Activated naive CD8-positive, alpha-beta T cell treated with anti-CD3 and anti-CD28 coated beads for 36 hours (primary cell): Measurements from ENCODE around the gene LAMB1. TPM values are rescaled to one million over a fixed set of nuclear protein-coding genes. Genes with fewer than 3 reads are reported as not detected.
A peak's percentile ranks its signal among the peaks of the same experiment; 100 is the strongest.
"Not testable (repeated sequence)": the region's sequence is repeated elsewhere in the genome, so short reads cannot be mapped to it uniquely, and the experiment has no call there.

Experiments
- DNase-seq: peaks from one replicate; pipeline ENCODE4 v3.0.0; 2021
- H3K27ac Mint-ChIP-seq: one replicate; pipeline ENCODE4 v1.8.0; 2022; ENCODE audit warnings: mild to moderate bottlenecking, moderate library complexity, mixed read lengths
- H3K27me3 Mint-ChIP-seq: one replicate; pipeline ENCODE4 v1.8.0; 2022; ENCODE audit warnings: mild to moderate bottlenecking, mixed read lengths
- H3K36me3 Mint-ChIP-seq: one replicate; pipeline ENCODE4 v1.8.0; 2021; ENCODE audit warnings: mild to moderate bottlenecking, mixed read lengths
- H3K4me1 Mint-ChIP-seq: one replicate; pipeline ENCODE4 v1.8.0; 2021; ENCODE audit warnings: mixed read lengths
- H3K4me3 Mint-ChIP-seq: one replicate; pipeline ENCODE4 v1.8.0; 2022; ENCODE audit warnings: mild to moderate bottlenecking, moderate library complexity, mixed read lengths
- H3K9me3 Mint-ChIP-seq: one replicate; pipeline ENCODE4 v1.8.0; 2022; ENCODE audit warnings: mixed read lengths
- total RNA-seq, 2 experiments: library from RNA; stranded (reverse); gene quantifications; one replicate each; pipeline ENCODE4 v1.2.3, GENCODE V29; 2021

The LAMB1 gene
- total RNA-seq, 2 experiments from 2014 or later = 0.16 to 0.32 TPM

DNA sequence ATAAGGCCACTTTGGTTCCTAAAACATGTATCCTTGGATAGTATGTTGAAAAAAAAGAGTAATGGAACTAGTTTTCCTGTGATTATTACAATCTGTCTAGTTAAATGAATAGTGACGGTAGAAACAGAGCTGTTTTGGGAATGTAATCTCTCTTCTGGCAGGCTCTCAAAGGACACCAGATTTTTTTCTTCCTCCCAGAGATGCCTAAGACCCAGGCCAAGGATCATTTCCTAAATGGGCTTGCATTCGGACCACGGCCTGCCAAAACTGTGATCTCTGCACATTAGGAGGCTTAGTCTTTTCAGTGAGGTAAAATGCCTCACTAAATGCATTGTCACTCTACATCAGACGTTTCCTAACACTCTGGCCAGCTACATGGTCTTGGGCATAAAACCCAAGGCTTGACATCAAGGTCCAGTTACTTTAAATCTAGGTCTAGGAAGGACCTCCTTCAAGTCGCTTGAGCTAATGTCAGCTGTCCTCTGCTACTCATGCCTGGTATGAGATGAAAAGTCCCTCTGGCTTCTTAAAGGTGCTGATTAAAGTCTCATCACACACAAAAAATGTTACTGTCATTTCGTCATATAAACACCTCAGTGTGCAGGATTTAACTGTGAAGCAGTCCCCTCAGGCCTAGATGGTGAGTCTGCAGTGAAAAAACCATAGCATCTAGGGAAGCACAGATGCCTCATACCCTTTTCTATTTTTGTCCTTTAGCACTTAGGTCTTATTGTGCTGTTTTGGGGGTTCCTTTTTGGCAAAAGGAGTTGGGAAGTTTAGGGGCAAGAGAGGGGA lies 64.3 kb downstream of the LAMB1 start:
- H3K27me3 Mint-ChIP-seq = no peaks in the 10 kb centered on the region
- no peak for DNase-seq
- no peaks in the 10 kb centered on the region for H3K36me3 Mint-ChIP-seq
- no peak overlapping the region for H3K4me3 Mint-ChIP-seq
- H3K4me1 Mint-ChIP-seq = peaks cover 2% of the 10 kb centered on the region
- no peaks in the 10 kb centered on the region for H3K9me3 Mint-ChIP-seq
- H3K27ac Mint-ChIP-seq = no peak overlapping the region

DNA sequence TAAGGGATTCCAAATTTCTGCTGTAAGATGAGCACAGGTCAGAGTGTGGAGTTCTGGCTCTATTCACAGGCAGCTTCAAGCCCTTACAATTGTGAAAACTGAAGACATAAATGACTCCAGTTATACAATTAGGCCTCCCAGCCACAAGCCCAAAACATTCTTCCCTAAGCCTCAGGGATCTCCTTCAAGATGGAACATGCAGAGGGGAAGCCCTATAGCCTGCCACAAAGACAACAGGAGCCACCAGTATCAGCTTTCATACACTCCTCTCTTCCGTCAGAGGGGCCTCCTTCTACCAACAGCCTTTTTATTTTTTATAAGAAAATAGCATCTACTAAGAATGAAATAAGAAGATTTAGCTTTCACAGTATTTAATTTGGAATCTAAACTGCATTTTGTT lies 65.4 kb downstream of the LAMB1 start:
- H3K4me3 Mint-ChIP-seq = no peak overlapping the region
- peaks cover 6% of the 10 kb centered on the region for H3K4me1 Mint-ChIP-seq
- no peak overlapping the region for H3K27ac Mint-ChIP-seq
- no peak for DNase-seq
- no peaks in the 10 kb centered on the region for H3K27me3 Mint-ChIP-seq
- no peaks in the 10 kb centered on the region for H3K9me3 Mint-ChIP-seq
- no peaks in the 10 kb centered on the region for H3K36me3 Mint-ChIP-seq

DNA sequence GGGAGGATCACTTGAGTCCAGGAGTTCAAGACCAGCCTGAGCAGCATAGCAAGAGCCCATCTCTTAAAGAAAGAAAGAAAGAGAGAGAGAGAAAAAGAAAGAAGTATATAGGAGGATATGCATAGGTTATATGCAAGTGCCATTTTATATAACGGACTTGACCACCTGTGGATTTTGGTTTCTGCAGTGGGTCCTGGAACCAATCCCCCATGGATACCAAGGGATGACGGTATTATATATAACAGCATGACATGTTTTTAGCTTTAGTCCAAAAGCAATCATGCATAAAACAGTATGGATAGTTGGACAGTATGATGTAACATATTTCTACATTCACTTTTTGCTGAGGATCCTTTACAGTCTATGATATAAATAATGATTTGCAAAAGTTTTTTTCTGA lies 66.6 kb downstream of the LAMB1 start:
- no peak overlapping the region for H3K27ac Mint-ChIP-seq
- H3K4me1 Mint-ChIP-seq = peaks cover 12% of the 10 kb centered on the region
- H3K9me3 Mint-ChIP-seq = no peaks in the 10 kb centered on the region

DNA sequence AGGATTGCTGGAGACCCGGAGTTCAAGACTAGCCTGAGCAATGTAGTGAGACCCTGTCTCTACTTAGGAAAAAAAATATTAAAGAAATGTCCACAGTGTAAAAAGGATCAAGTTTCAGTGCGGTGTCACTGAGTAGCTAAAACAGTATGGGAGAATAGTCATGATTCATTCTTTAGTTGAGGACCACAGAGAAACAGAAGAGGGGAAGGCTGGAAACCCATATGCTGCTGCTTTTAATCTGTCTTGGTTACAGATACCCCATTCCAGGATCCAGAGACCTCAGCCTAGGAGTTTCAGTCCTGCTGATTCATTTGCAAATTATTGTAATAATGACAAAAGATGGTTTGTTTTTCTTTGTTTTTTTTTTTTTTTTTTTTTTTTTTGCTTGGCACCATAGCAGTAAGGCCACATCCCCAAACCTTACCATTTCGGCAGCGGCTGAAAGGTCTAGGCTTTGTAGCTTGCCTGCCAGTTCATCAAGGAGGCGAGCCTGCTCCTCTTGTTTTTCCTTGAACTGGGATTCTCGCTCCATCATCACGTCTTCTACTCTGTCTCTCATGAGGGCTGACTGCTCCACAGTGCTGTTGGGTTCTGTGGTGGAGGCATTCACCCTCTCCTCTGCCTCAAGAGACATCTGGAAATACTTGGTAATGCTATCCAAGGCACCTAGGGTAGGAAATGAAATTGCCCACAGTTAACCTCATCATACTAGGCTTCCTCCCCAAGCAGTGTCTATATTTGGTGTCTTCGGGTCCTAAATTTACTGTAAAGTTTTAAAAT lies 67.8 kb downstream of the LAMB1 start:
- Mint-ChIP-seq H3K27ac (no peak overlapping the region), H3K27me3 (no peaks in the 10 kb centered on the region), H3K36me3 (peaks cover 4% of the 10 kb centered on the region), H3K4me1 (peaks cover 12% of the 10 kb centered on the region), H3K4me3 (no peak overlapping the region), H3K9me3 (no peaks in the 10 kb centered on the region)
- DNase-seq = no peak

More for the DNA sequence above, 66.6 kb downstream of the LAMB1 start:
- no peak overlapping the region for H3K4me3 Mint-ChIP-seq
- no peaks in the 10 kb centered on the region for H3K27me3 Mint-ChIP-seq
- H3K36me3 Mint-ChIP-seq = peaks cover 3% of the 10 kb centered on the region
- no peak for DNase-seq

DNA sequence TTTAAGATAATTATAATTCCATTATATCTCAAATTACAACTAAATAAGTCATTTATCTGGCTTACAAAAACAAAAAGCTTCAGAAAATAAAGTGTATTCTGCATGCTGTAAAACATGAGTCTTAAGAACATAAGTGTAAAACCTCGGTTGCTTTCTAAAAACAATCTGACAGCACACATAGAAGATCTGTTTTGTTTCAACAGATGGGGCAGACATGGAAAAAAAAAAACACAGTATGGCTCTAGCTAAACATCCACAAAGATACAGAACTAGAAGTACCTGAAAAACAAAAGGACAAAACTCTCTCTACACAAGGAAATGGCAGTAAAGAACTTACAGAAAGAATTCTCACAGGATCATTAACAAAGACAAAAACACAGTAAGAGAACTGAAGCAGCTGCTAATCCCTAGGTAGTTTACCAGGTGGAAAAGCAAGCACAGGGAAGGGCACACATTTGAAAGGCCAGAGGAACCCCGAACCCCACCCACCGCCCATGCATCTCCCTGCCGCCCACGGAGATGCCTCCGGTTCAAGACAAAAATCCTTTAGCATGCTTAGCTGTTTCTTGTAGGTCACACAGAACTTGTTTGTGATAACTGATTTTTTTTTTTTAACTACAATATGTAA lies 69.5 kb downstream of the LAMB1 start:
- Mint-ChIP-seq H3K4me3 (no peak overlapping the region), H3K9me3 (no peaks in the 10 kb centered on the region), H3K4me1 (peaks cover 12% of the 10 kb centered on the region), H3K27ac (peak overlapping the region; percentile 12), H3K27me3 (no peaks in the 10 kb centered on the region), H3K36me3 (peaks cover 9% of the 10 kb centered on the region)
- DNase-seq = no peak

DNA sequence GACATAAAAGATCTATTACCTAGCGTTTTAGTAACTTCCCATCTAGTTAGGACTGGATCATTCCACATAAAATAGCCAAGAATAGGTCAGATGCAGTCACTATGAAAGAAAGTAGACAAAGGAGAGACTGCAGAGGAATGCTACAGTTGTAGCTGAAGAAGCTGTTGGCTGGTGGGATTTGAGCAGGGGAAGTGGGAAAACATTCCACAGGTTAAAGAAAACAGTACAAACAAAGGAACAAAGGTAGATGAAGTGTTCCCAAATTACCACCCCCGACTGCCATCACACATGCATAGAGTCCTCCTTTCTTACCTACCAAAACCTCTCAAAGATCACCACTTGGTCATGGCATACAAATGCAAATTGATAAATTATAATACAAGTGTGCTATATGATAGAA lies 70.2 kb downstream of the LAMB1 start:
- H3K36me3 Mint-ChIP-seq = peaks cover 9% of the 10 kb centered on the region
- H3K9me3 Mint-ChIP-seq = no peaks in the 10 kb centered on the region
- no peak overlapping the region for H3K4me3 Mint-ChIP-seq
- DNase-seq = no peak
- no peak overlapping the region for H3K27ac Mint-ChIP-seq
- H3K4me1 Mint-ChIP-seq = peaks cover 12% of the 10 kb centered on the region
- H3K27me3 Mint-ChIP-seq = no peaks in the 10 kb centered on the region

DNA sequence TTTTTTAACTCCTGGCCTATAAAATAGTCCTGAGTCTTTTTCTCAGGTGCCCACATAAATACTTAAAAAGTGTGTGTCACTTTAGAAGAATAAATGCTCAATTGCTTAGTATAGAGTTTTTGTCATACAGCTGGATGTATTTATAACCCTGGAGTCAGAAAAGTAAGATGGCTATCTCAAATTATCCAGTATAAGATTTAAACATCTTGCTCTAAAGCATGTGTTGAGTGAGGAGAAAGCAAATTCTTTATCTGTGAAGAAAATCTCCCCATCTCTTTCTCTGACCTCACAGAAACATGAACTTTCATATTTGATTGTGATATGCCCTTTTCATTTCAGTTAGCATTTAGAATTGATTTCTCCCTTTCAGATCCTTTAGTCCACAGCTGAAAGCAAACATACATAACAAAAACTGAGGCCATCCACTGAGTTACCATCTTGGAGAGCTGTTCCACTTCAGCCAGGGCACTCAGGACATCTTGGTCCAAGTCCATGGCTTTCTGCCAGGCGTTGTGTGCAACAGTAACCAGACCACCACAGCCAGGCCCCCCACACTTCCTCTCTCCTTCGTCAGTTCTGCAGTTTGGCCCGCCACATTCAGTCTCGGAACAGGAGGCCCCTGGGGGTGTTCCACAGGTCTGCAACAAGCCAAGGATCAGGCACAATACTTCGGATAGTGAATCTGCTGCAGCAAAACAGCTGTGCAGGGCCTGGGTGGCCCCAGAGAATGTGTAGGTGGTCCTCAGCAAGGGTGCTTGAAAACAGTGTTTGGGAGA lies 71.0 kb downstream of the LAMB1 start:
- H3K36me3 Mint-ChIP-seq = peaks cover 13% of the 10 kb centered on the region
- H3K4me3 Mint-ChIP-seq = no peak overlapping the region
- H3K9me3 Mint-ChIP-seq = no peaks in the 10 kb centered on the region
- DNase-seq = no peak
- H3K27ac Mint-ChIP-seq = peak overlapping the region; percentile 38
- no peaks in the 10 kb centered on the region for H3K27me3 Mint-ChIP-seq
- H3K4me1 Mint-ChIP-seq = peaks cover 12% of the 10 kb centered on the region

DNA sequence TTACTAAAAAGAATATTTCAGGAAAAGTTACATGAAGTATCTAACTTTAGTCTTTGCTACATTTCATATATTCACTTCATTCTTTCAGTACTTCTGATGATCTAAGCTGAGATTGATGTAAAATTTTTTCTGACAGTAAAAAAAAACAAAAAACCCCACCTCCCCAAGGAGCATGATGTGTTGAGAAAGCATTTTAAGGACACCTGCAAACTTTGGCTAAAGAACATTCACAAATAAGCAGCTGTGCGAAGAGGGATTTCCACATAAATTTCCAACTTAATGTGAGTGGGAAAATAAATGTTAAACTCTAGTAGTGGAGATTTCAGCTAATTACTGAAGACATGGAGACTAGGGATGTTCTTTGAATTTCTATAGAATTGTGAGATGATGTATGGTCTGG lies 76.5 kb downstream of the LAMB1 start:
- Mint-ChIP-seq H3K27ac (no peak overlapping the region), H3K4me3 (no peak overlapping the region), H3K9me3 (no peaks in the 10 kb centered on the region), H3K27me3 (no peaks in the 10 kb centered on the region), H3K4me1 (peaks cover 34% of the 10 kb centered on the region), H3K36me3 (peaks cover 37% of the 10 kb centered on the region)
- DNase-seq = no peak

DNA sequence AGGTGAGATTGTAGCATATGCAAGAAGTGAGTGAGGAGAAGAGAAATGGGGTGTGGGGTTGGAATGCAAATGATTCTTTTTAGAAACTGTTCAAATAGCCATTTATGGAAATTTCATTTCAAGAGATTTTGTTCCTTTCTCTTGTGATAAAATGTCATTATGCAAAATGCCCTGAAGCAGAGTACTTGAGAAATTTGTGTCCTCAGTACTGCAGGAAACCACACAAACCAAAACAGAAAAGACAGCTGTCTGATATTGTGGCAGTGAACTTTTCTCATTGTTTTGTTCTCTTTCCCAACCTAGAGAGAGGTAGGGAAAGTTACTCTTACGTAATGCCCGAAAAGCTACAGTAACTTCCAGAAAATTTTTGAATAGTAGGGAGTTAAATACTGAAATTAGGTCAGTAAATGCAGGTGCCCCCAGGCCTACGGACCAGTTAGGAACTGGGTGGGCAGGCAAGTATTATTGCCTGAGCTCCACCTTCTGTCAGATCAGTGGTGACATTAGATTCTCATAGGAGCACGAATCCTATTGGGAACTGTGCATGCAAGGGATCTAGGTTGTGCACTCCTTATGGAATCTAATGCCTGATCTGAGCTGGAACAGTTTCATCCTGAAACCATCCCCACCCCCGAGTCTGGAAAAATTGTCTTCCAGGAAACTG lies 78.0 kb downstream of the LAMB1 start:
- Mint-ChIP-seq H3K4me3 (no peak overlapping the region), H3K27me3 (no peaks in the 10 kb centered on the region), H3K27ac (peak overlapping the region; percentile 14), H3K9me3 (peaks cover 1% of the 10 kb centered on the region), H3K4me1 (peaks cover 42% of the 10 kb centered on the region), H3K36me3 (peaks cover 48% of the 10 kb centered on the region)
- DNase-seq = no peak

DNA sequence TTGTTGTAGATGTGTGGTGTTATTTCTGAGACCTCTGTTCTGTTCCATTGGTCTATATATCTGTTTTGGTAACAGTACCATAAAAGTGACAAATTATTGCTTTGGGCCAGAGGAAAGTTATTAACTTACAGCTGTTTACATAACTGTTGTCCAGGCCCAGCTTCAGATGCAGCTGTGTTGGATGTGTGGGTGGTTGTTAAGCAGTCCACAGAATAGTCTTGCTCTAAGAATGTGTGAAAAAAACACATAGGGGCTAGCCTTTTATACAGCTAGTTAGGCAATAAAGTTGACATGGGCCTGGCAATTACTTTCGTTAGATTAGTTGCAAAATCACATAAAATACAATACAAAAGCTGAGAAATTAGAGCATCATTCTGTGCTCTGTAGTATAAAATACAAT lies 80.1 kb downstream of the LAMB1 start:
- no peak overlapping the region for H3K4me3 Mint-ChIP-seq
- H3K4me1 Mint-ChIP-seq = peaks cover 48% of the 10 kb centered on the region
- DNase-seq = no peak
- H3K27ac Mint-ChIP-seq = no peak overlapping the region
- H3K27me3 Mint-ChIP-seq = no peaks in the 10 kb centered on the region
- peaks cover 54% of the 10 kb centered on the region for H3K36me3 Mint-ChIP-seq
- peaks cover 1% of the 10 kb centered on the region for H3K9me3 Mint-ChIP-seq

DNA sequence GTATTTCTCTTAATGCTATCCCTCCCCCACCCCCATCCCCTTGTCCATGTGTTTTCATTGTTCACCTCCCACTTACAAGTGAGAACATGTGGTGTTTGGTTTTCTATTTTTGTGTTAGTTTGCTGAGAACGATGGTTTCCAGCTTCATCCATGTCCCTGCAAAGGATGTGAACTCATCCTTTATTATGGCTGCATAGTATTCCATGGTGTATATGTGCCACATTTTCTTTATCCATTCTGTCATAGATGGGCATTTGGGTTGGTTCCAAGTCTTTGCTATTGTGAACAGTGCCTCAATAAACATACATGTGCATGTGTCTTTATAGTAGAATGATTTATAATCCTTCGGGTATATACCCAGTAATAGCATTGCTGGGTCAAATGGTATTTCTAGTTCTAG lies 81.1 kb downstream of the LAMB1 start:
- H3K27me3 Mint-ChIP-seq, DNase-seq, H3K27ac Mint-ChIP-seq, H3K9me3 Mint-ChIP-seq, H3K4me3 Mint-ChIP-seq: not testable (repeated sequence)
- H3K36me3 Mint-ChIP-seq = peaks cover 59% of the 10 kb centered on the region
- peaks cover 55% of the 10 kb centered on the region for H3K4me1 Mint-ChIP-seq

DNA sequence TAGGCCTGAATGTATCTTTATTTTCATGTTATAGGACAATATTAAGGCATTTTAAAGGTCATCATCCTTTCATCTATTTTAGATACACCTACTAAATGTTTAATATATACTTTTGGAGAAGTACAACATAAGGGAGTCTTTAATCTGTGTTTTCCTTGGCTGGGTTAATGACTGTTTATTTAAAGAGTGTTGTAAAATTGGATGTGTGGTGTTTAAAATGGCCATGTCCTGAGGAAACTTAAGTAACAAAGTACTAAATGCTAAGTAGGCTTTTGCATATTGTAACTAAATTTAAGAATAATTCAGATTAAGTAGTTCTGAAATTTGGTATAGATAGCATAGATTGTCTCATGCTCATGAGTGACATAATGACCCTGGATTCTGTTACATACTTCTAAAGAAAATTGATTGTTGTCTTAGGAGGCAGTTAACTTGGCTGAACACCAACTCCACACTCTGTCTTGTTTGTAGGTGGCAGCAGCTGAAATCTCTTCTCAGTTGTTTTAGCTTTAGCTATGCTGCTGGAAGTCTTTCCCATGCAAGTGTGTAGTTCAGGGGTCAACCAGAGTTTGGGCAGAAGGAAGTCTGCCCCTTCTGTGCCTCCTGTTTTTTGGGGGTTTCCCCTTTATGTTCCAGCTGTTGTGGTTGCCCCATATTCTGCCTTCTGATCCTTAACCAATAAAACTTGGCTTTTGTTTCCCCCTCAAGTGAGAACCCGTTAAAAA lies 82.8 kb downstream of the LAMB1 start:
- H3K27ac Mint-ChIP-seq = no peak overlapping the region
- no peak overlapping the region for H3K4me3 Mint-ChIP-seq
- H3K36me3 Mint-ChIP-seq = peaks cover 57% of the 10 kb centered on the region
- peaks cover 49% of the 10 kb centered on the region for H3K4me1 Mint-ChIP-seq
- peaks cover 1% of the 10 kb centered on the region for H3K9me3 Mint-ChIP-seq
- no peaks in the 10 kb centered on the region for H3K27me3 Mint-ChIP-seq
- DNase-seq = no peak

DNA sequence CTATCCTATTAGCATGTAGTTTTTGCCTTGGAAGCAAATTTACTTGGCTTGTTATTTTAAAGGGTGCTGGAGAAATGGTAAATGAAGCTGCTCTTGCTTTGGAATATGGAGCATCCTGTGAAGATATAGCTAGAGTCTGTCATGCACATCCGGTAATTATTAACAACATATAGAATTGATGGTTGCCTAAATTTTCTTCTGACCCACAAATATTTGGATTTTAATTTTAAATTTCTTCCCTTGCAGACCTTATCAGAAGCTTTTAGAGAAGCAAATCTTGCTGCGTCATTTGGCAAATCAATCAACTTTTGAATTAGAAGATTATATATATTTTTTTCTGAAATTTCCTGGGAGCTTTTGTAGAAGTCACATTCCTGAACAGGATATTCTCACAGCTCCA lies 84.0 kb downstream of the LAMB1 start:
- H3K9me3 Mint-ChIP-seq = peaks cover 1% of the 10 kb centered on the region
- H3K27ac Mint-ChIP-seq = no peak overlapping the region
- H3K4me3 Mint-ChIP-seq = no peak overlapping the region
- no peaks in the 10 kb centered on the region for H3K27me3 Mint-ChIP-seq
- H3K36me3 Mint-ChIP-seq = peaks cover 60% of the 10 kb centered on the region
- DNase-seq = no peak
- H3K4me1 Mint-ChIP-seq = peaks cover 45% of the 10 kb centered on the region
